HCT116 (cell line): ENCODE measurements around the gene GBE1. TPM values are rescaled to one million over a fixed set of nuclear protein-coding genes. Genes with fewer than 3 reads are reported as not detected.

Experiments used
- ATAC-seq: fragments of 200-7000 bp; cut with Tn5 transposase; 2 replicates; pipeline ENCODE4 v1.9.1; 2020; ENCODE audit warnings: mild to moderate bottlenecking, moderate library complexity
- BruUV-seq: library from RNA; stranded (reverse); fragments of 400-500 nt; replicated peaks from 2 replicates; lab custom pipeline; 2021; lab: Mats Ljungman, UMichigan
- CTCF ChIA-PET: fragments of 300-600 bp; sonication (Branson Sonifier 250); formaldehyde crosslinking; loops from one replicate; lab custom pipeline; 2021; ENCODE audit warnings: antibody characterized with exemption; lab: Charles Lee
- POLR2A ChIA-PET: fragments of 300-600, 350-600 bp; sonication (Branson Sonifier 250); formaldehyde crosslinking; loops from one replicate; lab custom pipeline; 2021; ENCODE audit warnings: antibody characterized with exemption; lab: Charles Lee
- RAD21 ChIA-PET, 2 experiments: fragments of 300-600 bp; sonication (Branson Sonifier 250); formaldehyde crosslinking; loops; one replicate each; lab custom pipeline; 2023; ENCODE audit warnings: low total read pairs in 2 of 2; ENCODE audit not compliant: uncharacterized antibody in 2 of 2, unreplicated experiment in 2 of 2, low non-redundant PET in 1 of 2; lab: Charles Lee
- DNase-seq: peaks from one replicate; pipeline ENCODE4 v3.0.0-alpha.2; 2010; ENCODE audit warnings: low read depth, low spot score
- H2AFZ ChIP-seq: fragments of 200-600 bp; shearing (Covaris generic), sonication (generic); 2 replicates; pipeline ENCODE4 v1.6.1; 2017; ENCODE audit warnings: low read depth, mixed run types, mixed read lengths, antibody characterized with exemption, low read length; ENCODE audit not compliant: poor library complexity, severe bottlenecking
- H3K27ac ChIP-seq: 2 replicates; pipeline ENCODE4 v1.5.1; 2012; ENCODE audit warnings: low read depth, low read length
- H3K27me3 ChIP-seq: fragments of 200-600 bp; sonication (generic); 2 replicates; pipeline ENCODE4 v1.6.1; 2016; ENCODE audit warnings: mixed run types, low read length, mixed read lengths; ENCODE audit not compliant: insufficient read depth
- H3K36me3 ChIP-seq, 2 experiments: fragments of 200-500 bp in 1 of 2; fragments of 200-600 bp in 1 of 2; sonication (Bioruptor generic) in 1 of 2; sonication (generic) in 1 of 2; 2 replicates each; pipeline versions ENCODE4 v1.5.1 to v1.6.1; 2014 to 2016; ENCODE audit warnings: low read length in 2 of 2, inconsistent platforms in 1 of 2, mixed read lengths in 1 of 2, mixed run types in 1 of 2; ENCODE audit not compliant: insufficient read depth in 2 of 2, control insufficient read depth in 1 of 2
- H3K4me1 ChIP-seq, 2 experiments: fragments of 200-600 bp in 1 of 2; sonication (generic) in 1 of 2; 2 replicates each; pipeline versions ENCODE4 v1.5.1 to v1.6.1; 2012 to 2017; ENCODE audit warnings: low read length in 2 of 2, inconsistent platforms in 1 of 2, mild to moderate bottlenecking in 1 of 2, mixed read lengths in 1 of 2, mixed run types in 1 of 2, moderate library complexity in 1 of 2; ENCODE audit not compliant: insufficient read depth in 2 of 2, control insufficient read depth in 1 of 2
- H3K4me2 ChIP-seq: fragments of 200-600 bp; sonication (generic); 2 replicates; pipeline ENCODE4 v1.6.1; 2017; ENCODE audit warnings: mixed run types, low read length, mixed read lengths
- H3K4me3 ChIP-seq, 2 experiments: fragments of 200-600 bp in 1 of 2; sonication (generic) in 1 of 2; replicated peaks in 1 of 2; 2 replicates each; pipeline ENCODE4 v1.5.1; 2011 to 2016; ENCODE audit warnings: low read length in 2 of 2, control low read depth in 1 of 2, low read depth in 1 of 2, mild to moderate bottlenecking in 1 of 2, mixed read lengths in 1 of 2, mixed run types in 1 of 2
- H3K79me2 ChIP-seq: fragments of 200-600 bp; sonication (generic); 2 replicates; pipeline ENCODE4 v1.6.1; 2017; ENCODE audit warnings: mild to moderate bottlenecking, mixed run types, low read length, moderate library complexity, mixed read lengths; ENCODE audit not compliant: insufficient read depth
- H3K9ac ChIP-seq: fragments of 200-600 bp; sonication (generic); 2 replicates; pipeline ENCODE4 v1.6.1; 2016; ENCODE audit warnings: low read length, mixed read lengths
- H3K9me2 ChIP-seq: fragments of 200-600 bp; sonication (generic), shearing (Covaris generic); 2 replicates; pipeline ENCODE4 v1.6.1; 2017; ENCODE audit warnings: mixed run types, mild to moderate bottlenecking, moderate library complexity; ENCODE audit not compliant: insufficient read depth
- H3K9me3 ChIP-seq, 2 experiments: fragments of 200-500 bp in 1 of 2; fragments of 200-600 bp in 1 of 2; sonication (Bioruptor generic) in 1 of 2; sonication (generic) in 1 of 2; 2 replicates each; pipeline ENCODE4 v1.6.1; 2014 to 2017; ENCODE audit warnings: low read length in 2 of 2, mixed read lengths in 2 of 2, inconsistent platforms in 1 of 2, low read depth in 1 of 2, mild to moderate bottlenecking in 1 of 2, mixed run types in 1 of 2, moderate library complexity in 1 of 2; ENCODE audit not compliant: control insufficient read depth in 1 of 2, insufficient read depth in 1 of 2
- H4K20me1 ChIP-seq: fragments of 200-600 bp; sonication (generic), shearing (Covaris generic); 2 replicates; pipeline ENCODE4 v1.6.1; 2017; ENCODE audit warnings: mixed run types, mild to moderate bottlenecking, moderate library complexity; ENCODE audit not compliant: insufficient read depth
- EGR1 ChIP-seq: IDR thresholded peaks from 2 replicates; pipeline ENCODE4 v1.6.1; 2012; ENCODE audit warnings: low read depth
- ELF1 ChIP-seq: IDR thresholded peaks from 2 replicates; pipeline ENCODE4 v1.6.1; 2012; ENCODE audit warnings: low read depth, borderline replicate concordance
- POLR2AphosphoS5 ChIP-seq: IDR thresholded peaks from 2 replicates; pipeline ENCODE4 v1.6.1; 2011; ENCODE audit warnings: mild to moderate bottlenecking, low read depth, low read length, moderate library complexity
- SIN3A ChIP-seq: IDR thresholded peaks from 2 replicates; pipeline ENCODE4 v1.6.1; 2012; ENCODE audit warnings: low read depth
- TCF7L2 ChIP-seq: IDR thresholded peaks from 2 replicates; pipeline ENCODE4 v1.7.0; 2011; ENCODE audit warnings: borderline replicate concordance, inconsistent platforms; ENCODE audit not compliant: insufficient read depth, insufficient read length; ENCODE audit errors: extremely low read depth
- ZBTB33 ChIP-seq: IDR thresholded peaks from 2 replicates; pipeline ENCODE4 v1.6.1; 2011; ENCODE audit warnings: mild to moderate bottlenecking, low read length, moderate library complexity; ENCODE audit not compliant: insufficient replicate concordance; ENCODE audit errors: extremely low read depth
- ZFX ChIP-seq: fragments of 450-650 bp; IDR thresholded peaks from 2 replicates; pipeline ENCODE4 v1.6.1; 2017
- intact Hi-C: fragments of 100-400 bp; cut with micrococcal nuclease; formaldehyde crosslinking; loops from 2 replicates; pipeline ENCODE4 v1.10.0; 2022
- total RNA-seq: library from RNA; stranded (reverse); gene quantifications from one replicate; pipeline ENCODE4 v1.2.1, GENCODE V29; 2021; ENCODE audit not compliant: unreplicated experiment

GBE1 gene
- total RNA-seq, 1 experiment from 2014 or later = 27.7 TPM

- no peaks in the 10 kb centered on the region; the same call in 1 of the 2 replicates for H3K27me3 ChIP-seq
- H3K79me2 ChIP-seq = no peaks in the 10 kb centered on the region
- H3K4me3 ChIP-seq = no peak overlapping the region
- H3K4me1 ChIP-seq = no peaks in the 10 kb centered on the region
- H3K9ac ChIP-seq = no peak overlapping the region
- DNase-seq (no peak), ATAC-seq (no peak)
- no peak overlapping the region for H2AFZ ChIP-seq
- no peak overlapping the region for H3K4me2 ChIP-seq
- H3K36me3 ChIP-seq = no peaks in the 10 kb centered on the region
- TF ChIP-seq TCF7L2 = no peak
- TF ChIP-seq SIN3A = no peak
- no peak for TF ChIP-seq ZBTB33
- TF ChIP-seq POLR2AphosphoS5 = no peak
- no peak for TF ChIP-seq EGR1
- no TSS peak for BruUV-seq
- H4K20me1 ChIP-seq = no peaks in the 10 kb centered on the region
- ChIA-PET RAD21 (no interaction called here), CTCF (no interaction called here), POLR2A (no interaction called here)
- H3K9me3 ChIP-seq = no peaks in the 10 kb centered on the region
- intact Hi-C loops = no loop called here
- H3K27ac ChIP-seq = no peak overlapping the region
- H3K9me2 ChIP-seq = no peaks in the 10 kb centered on the region
Measured at GRCh38 chr3:81782585-81782984, 21.1 kb upstream of the GBE1 start.

GRCh38 chr3:81778678-81779182, 17.3 kb upstream of the GBE1 start:
- no peaks in the 10 kb centered on the region for H3K27me3 ChIP-seq
- ChIA-PET POLR2A (no interaction called here), CTCF (no interaction called here), RAD21 (no interaction called here)
- H3K4me2 ChIP-seq = no peak overlapping the region
- no peak for TF ChIP-seq ELF1
- no peak for TF ChIP-seq ZBTB33
- TF ChIP-seq ZFX = no peak
- ATAC-seq (no peak), DNase-seq (no peak)
- H3K9me2 ChIP-seq = no peaks in the 10 kb centered on the region
- no peak overlapping the region for H3K4me3 ChIP-seq
- H3K4me1 ChIP-seq = no peaks in the 10 kb centered on the region
- H3K36me3 ChIP-seq = no peaks in the 10 kb centered on the region
- no peaks in the 10 kb centered on the region for H3K79me2 ChIP-seq
- intact Hi-C loops = no loop called here
- no peak overlapping the region for H3K27ac ChIP-seq
- no peaks in the 10 kb centered on the region for H4K20me1 ChIP-seq
- H3K9ac ChIP-seq = no peak overlapping the region
- H3K9me3 ChIP-seq = no peaks in the 10 kb centered on the region
- no TSS peak for BruUV-seq
- H2AFZ ChIP-seq = no peak overlapping the region
